ENCODE results near the gene SLC4A4.

The SLC4A4 gene

DNA sequence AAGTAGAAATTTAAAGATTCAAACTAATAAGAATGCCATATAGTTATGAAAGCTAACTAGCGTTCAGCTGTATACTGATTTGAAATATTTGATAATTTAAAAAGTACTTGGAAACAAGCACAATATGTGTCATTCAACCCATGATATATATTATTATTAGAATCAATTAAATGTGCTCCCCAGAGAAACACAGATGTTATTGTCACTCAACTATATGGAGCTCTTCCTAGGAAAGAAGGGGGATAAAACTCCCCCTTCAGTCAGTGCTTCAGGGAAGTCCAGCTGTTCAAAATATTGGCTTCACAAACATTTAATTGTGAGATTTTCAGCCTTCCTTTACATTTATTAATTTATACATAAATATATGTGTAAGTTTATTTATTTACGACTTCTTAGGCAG, 135.9 kb downstream of the SLC4A4 start:
- no peak for FAIRE-seq

DNA sequence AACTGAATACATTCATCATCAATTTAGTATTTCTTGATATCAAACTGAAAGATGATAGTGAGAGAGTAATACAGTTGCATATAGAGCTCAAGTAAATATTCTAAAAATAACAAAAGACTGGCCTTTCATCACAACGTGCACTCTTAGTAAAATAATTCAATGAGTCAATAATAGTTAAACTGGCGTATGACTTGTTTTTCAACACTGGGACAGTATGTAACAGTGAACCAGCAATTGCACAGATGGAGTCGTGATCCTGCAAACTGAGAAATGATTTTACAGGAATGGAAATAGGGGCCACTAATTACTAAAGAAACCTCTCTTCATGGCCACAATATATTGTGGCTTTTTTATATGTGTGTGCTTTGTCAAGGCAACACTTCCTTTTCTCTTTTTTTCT, 137.4 kb downstream of the SLC4A4 start:
- FAIRE-seq: no peak

DNA sequence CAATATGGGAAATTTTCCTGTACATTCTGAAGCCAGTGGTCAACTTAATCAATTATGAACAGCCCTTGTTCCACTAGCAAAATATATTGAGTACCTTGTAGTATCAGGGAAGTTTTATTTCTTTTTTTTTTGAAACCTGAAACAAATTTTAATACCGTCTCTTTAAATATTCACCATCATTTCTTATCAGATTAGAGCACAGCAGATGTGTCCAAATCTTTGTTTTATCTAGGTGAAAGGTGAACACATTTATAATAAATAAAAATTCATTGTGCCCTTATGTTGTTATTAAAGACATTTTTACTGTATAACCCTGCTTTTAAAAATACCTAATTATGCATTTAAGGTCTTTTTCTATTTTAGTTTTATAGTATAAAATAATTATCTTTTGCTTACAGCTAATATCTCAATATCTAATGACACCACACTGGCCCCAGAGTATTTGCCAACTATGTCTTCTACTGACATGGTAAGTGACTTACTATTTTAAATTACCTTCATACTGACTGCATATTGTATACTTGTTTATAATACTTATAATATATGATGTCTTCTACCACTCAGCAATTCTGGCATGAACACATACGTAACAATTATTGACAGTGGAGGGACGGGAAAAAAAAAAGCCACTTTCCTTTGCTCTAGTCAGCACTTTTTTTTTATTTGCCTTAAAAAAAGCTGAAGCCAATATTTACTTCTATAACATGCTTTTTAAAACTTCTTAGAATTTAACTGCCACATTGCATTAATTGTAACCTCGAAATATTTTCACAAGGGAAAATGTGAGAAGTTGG, 147.9 kb downstream of the SLC4A4 start:
- FAIRE-seq: no peak

DNA sequence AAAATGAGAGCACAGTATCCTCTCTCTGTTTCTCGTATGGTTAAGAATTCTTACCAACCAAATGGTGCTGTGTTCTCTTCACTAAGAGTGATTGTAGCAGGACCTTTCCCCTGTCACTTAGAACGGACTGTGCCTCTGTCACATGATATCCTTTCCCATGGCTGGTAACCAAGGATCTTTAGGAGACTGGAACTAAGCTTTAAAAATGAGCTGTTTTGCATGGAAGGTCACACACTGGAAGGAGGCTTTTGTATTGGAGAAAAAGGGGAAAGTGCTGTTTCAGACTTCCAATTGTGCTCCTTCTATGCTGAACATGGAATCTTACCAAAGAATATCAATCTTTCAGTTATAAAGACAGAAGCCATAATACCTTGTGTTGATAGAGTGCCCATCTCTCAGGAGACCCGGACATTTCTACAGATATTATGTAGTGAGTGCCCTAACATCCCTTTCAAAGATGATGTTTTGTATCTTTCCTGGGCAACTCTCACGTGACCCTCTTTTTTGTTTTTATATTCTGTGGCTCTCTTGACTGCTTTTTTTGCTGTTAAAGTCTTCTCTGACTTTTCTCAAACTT, 148.6 kb downstream of the SLC4A4 start:
- FAIRE-seq: no peak

DNA sequence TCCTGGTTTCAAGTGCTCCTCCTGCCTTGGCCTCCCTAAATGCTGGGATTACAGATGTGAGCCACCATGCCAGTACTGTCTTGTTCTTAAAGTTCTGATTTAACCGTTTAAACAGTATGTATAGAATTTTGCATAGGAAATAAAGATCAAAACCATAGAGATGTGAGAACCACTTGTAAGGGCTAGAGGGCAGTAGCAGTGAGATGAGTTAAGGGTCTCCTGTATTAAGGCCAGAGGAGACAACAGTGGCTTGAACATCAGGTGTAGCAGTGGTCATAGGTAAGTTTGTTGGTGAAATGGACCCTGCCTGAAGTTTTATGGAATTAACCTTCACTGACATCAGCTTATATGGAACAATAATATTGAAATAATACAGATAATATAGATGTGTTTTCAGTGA, 155.7 kb downstream of the SLC4A4 start:
- FAIRE-seq: no peak

DNA sequence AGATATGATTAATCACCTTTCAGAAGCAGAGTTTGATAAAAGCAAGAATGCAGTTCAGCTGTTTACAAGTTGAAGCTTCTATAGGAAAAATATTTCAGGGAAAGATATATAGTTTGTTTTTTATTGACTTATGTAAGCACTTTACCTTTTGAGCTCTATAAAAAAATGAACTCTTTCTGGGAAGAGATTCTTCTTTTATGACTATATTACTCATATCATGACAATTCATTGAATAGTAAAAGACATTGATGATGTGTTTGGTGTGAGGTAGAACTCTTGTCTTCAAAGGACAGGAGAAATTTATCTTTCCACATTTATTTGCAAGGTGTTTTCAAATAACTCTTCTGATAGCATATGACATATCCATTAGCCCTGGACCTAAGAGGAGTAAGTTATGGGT, 156.6 kb downstream of the SLC4A4 start:
- FAIRE-seq: no peak

DNA sequence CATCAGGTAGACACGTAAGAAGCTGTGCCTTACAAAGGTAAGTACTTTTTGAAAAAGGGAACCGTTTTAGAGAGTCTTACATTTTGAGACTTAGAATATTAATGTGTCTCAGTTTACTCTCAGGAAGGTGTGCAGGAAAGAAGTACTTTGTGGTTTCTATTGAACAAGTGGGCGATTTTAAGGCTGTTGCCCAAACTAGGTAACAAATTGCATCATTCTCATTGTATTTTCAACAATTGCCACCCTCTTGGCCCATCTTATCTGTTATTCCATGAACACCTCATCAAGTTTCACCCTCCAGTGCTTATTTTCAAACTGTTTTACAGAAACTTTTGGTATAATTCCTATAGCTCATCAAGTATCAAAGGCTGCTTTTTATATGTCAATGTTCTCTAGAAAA, 158.3 kb downstream of the SLC4A4 start:
- no peak for FAIRE-seq

DNA sequence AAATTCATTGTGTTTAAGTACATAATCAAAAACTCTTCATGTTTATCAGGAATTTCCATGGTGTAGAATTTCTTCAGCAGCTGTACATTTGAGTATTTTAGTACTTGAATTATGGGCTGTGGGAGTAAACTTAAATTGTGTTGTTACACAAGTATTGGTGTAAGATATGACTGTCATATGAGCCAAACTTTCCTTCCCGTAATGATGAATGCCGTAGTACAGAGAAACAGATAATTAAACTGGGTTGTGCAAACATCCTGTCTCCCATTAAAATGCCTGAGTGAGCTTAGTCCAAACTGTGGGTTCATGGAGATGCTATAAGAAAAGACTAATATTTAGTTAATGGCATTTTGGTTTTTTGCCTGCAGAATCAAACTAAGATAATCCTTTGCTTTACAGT, 159.2 kb downstream of the SLC4A4 start:
- FAIRE-seq: no peak

DNA sequence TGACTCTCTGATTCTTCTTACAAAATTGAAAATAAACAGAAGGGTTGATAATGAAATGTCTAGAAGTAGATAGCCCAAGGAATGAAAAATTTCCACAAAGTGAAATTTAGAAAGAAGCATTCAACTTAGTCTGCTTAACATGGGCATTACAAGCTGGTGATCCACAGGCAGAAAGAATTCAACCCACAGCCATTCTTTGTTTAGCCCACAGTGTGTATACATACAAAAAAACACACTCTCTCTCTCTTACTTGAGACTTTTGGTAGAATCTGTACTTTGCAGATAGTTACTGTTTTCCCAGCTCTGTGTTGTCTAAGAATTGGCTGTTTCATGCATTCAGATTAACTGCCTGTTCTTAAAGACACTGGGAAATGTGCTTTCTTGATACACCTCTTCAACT, 159.8 kb downstream of the SLC4A4 start:
- FAIRE-seq: no peak

DNA sequence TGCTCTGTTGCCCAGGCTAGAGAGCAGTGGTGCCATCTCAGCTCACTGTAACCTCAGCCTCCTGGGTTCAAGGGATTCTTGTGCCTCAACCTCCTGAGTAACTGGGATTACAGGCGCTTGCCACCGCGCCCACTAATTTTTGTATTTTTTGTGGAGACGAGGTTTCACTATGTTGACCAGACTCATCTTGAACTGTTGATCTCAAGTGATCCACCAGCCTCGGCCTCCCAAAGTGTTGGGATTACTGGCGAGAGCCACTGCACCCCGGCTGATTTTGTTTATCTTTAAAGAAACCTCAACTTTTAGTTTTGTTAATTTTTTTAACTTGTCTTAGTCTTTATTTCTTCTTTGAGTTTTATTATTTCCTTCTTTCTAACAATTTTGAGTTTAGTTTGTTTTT, 163.2 kb downstream of the SLC4A4 start:
- FAIRE-seq: no peak

DNA sequence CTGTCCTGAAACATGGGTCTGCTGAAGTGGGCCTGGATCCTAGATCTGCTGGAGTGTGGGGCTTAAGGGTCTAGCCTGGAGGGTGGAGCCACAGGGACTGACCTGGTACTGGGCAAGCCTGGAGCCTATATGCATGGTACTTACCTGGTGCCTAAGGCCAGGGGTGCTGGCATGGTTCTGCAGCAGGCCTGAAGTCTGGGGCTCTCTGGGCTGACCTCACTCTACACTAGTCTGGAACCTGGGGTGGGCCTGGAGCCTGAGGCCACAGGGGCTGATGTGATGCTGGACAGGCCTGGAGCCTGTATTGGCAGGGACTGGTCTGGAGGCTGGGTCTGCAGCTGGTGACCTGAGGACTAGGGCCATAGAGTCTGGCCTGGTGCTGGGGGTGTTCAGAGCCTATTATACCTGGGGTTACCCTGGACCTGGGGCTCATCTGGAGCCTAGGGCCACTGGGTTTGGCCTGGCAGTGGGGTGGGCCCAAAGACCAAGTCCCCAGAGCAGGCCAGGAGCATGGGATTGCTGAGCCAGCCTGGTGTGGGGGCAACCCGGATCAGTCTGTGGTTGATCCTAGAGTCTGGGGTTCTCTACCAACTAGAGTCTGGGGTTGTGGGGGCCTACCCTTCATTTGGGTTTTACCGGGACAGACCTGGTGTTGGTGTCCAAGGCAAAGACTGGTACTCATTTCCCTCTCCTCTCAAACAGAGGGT, 179.6 kb downstream of the SLC4A4 start:
- no peak for FAIRE-seq

DNA sequence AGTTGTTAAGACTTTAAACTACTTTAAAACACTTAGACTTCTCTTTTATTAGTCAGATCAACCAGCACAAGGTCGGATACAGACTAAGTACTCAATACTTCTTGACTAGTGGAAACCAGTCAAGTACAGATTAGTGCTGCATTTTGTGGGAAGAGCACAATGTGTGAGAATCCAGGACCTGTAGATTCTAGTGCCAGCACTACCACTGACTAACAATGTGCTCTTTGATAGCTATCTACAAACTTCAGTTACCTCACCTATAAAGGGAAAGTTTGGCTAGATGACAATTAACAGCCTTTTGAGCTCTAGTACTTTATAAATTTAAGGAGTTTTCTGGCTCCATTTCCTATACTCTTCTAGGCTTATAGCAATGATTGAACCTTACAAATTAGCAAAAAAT, 181.5 kb downstream of the SLC4A4 start:
- FAIRE-seq: no peak

DNA sequence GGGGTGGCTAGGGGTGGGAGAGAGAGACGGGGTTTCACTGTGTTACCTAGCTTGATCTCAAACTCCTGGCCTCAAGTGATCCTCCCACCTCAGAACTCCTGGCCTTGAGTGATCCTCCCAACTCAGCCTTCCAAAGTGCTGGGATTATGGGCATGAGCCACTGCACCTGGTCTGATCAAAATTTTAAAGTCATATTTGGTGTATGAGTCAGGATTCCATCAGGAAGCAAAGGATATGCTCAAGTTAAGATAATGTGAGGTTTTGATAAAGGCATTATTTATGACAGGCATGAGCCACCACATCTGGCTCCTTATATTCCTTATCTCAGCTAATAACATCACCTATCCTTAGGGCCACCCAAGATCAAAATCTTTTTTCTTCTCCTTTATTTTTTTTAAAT, 182.0 kb downstream of the SLC4A4 start:
- FAIRE-seq: no peak

DNA sequence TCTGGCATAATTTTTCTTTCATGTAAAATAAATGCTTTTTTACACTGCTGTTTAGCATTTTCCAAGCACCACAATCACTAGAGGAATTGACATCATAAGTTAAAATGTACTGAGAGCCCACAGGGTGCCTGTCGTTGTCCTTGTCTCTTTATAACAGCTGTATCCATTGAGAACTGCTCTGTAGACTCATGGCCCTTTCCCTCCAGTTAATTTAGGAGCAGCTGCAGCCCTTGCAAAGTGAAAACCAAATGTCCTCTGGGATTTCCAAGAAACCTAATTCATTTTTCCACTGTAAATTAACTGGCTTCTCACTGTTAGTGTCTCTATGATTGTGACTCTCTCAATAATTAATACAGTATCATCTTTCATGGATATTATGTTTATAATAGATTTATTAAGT, 185.9 kb downstream of the SLC4A4 start:
- no peak for FAIRE-seq

DNA sequence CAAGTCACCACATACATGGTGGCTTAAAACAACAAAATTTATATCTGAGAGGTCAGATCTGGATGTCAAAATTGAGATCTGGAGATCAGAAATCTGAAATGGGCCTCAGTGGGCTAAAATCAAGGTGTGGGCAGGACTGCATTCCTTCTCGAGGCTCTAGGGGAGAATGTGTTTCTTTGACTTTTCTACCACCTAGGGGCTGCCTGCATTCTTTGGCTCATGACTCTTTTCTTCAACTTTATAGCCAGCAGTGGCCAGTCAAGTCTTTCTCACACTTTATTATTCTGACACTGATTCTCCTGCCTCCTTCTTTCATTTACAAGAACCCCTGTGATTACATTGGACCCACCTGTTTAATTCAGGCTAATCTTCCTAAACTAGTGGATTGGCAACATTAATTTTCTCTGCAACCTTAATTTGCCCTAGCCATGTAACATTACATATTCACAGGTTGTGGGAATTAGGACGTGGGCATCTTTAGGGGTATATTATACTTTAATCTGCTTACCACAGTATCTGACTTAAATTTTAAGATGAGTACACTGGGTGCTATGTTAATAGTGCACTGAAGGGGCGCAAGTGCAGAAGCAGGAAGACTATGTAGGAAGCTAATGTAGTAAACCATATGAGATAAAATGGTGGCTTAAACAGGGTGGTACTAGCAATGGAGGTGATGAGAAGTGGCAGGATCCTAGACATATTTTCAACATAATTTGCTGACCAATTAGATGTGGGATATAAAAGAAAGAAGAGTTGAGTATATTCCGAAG, 188.0 kb downstream of the SLC4A4 start:
- FAIRE-seq: no peak

DNA sequence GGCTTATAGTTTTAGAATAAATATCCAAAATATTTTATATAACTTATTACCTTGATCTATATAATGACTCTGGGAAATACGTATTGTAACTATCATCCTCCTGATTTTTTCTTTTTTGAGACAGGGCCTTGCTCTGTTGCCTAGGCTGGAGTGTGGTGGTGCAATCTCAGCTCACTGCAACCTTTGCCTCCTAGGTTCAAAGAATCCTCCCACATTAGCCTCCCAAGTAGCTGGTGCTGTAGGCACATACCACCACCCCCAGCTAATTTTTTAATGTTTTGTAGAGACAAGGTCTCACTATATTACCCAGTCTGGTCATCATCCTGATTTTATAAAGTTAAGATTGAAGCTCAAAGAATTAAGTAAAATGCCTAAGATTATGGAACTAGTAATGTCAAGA, 193.6 kb downstream of the SLC4A4 start:
- no peak for FAIRE-seq

DNA sequence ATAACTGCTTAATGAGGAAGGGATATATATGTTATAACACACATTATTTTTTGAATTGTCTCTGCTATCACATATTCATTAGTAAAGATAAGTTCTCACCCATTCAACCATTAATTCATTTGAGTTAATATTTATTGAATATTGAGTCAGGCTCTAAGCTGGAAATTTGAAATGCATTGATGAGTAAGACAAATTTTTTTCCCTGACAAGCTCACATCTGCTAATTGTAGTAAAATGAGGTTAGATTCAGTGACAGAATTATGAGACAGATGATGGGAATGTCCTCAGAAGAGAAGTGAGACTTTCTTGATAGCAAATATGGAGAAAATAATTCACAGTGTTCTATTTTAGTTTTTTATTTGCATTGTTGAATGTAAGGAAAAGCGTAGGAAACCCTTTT, 194.3 kb downstream of the SLC4A4 start:
- FAIRE-seq: no peak

DNA sequence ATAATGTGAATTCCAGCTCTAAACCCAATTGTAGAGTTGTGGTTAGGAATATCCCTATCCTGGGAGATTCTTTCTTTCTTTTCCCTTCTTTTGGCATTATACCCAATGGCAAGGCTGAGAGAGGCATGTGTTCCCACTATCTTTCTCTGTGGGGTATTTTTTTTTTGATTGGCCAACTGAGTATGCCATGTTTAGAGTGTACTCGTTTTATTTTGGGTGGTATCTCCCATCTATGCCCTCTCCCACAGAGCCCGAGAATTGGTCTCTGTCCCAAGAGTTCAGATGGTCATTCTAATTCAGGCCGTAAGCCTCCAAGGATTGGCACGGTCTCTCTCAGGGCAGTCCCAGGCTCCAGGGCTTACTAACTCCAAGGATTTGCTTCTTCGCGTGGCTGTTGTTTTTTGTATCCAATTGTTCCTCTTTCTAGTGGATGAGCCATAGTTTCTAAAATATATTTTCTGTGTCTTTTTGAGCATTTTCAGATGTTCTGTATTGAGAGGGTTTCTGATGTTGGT, 198.8 kb downstream of the SLC4A4 start:
- FAIRE-seq: no peak

DNA sequence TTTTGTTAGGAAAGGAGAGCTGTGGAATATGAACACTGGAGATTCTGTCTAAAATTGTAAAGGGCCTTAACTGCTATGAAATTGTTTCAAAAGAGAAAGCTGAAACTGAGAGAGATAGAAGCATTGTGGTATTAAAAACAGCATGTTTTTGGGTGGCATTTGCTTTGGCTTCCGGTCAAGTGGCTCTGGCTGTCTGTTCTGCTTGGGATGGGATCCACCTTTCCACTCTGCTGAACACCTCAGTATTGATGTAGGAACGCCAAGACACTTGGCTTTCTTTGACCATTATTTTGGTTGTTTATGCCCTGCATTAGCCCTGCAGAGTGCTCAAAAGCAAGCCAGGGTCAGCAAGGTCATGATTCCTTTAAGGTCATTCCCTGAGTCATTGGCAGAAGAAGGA, 199.7 kb downstream of the SLC4A4 start:
- FAIRE-seq: no peak

DNA sequence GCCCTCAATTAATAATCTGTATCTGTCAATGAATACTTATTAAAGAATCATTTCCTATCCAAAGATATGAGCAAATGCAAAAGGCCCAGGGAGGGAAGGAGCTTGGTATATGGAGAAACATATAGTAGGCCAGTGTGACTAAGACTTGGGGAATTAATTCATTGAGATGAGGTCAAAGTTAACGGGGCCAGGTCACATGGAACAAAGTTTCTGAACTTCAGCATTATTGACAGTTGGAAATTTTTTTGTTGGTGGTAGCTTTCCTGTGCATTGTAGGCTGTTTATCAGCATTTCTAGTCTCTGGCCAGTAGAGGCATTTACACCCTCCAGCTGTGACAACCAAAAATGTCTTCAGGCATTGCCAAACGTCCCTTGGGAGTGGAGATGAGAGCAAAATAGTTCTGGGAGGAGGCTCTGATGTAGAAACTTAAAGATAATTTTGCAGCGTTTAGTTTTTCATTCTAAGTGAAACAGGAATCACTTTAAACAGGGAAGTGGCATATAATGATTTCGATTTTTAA, 202.0 kb downstream of the SLC4A4 start:
- no peak for FAIRE-seq

DNA sequence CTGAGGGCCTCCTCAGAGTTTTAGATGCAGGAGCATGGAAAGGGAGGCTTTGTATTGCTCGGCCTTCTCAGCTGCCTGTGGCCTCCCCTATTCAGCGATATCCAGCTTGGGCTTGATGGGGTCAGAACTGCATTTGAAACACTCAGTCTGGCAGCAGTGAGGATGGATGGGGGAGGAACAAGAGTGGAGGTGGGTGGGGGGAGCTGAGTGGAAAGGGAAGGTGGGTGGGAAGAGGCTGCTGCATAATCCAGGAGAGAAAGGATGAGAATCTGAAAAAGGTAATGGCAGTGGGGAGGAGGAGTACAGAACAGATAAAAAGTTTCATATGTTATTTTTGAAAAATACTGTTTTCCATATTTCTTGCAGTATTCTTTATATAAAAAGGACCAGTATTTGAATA, 202.7 kb downstream of the SLC4A4 start:
- no peak for FAIRE-seq

DNA sequence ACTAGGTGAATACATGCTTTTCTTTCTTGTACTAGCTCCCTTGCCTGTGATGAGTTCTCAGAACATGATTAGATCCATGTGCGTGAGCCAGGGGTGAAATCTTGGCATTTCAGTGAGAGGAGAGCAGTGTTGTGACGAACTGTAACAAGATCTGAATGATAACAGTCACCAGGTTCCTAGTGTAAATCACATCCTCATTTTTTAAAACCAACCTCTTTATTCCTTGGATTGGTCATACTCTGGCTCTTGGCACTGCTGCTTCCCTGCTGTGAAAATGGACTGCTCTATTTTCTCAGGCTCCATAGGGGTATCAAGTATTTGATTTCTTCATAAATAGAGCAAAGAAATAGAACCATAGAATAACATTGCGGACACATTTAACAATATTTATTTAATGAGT, 206.3 kb downstream of the SLC4A4 start:
- no peak for FAIRE-seq

DNA sequence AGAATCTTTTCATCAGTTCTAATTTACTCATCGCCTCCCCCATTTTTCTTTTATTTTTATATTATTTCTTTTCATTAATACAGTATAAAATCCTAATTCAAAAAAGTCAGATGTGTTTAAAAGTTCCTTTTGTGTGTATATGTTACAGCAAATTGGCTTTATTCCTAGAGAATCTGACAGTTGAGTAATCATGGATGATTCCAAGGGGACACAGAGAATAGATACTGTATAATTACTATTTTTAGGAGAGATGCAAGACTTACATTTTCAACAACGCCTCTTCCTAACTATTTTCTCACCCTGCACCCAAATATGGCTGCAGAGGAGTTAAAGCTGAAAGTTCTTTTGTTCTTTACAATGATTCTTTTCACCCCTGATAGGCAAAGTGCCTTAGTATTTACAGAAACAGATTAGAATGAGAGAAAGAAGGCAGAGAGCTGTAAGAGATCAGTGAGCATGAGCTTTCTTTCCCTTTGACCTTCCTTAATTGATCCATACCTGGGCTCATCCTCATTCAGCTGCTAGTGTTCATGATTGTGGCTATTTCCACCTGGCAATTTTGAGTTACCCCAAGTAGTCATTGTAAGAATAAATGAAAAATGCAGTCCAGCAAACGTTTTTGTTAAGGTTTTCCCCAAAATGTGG, 210.8 kb downstream of the SLC4A4 start:
- FAIRE-seq: no peak
